SJCRH30 (cell line): ENCODE measurements around the gene PROZ. TPM values are rescaled to one million over a fixed set of nuclear protein-coding genes. Genes with fewer than 3 reads are reported as not detected.

ENCODE experiments used
- DNase-seq, 2 experiments: peaks; one replicate each; pipeline ENCODE4 v3.0.0-alpha.2; 2015 to 2020
- H3K27ac ChIP-seq: fragments of 250-450 bp; sonication (Bioruptor Pico); 2 replicates; pipeline ENCODE4 v1.5.1; 2020; ENCODE audit warnings: mild to moderate bottlenecking, moderate library complexity
- H3K27me3 ChIP-seq: fragments of 250-450 bp; sonication (Bioruptor Pico); 2 replicates; pipeline ENCODE4 v1.5.1; 2020; ENCODE audit warnings: mild to moderate bottlenecking, moderate library complexity
- H3K36me3 ChIP-seq: fragments of 250-450 bp; sonication (Bioruptor Pico); 2 replicates; pipeline ENCODE4 v1.5.1; 2020; ENCODE audit warnings: mild to moderate bottlenecking, moderate library complexity
- H3K4me1 ChIP-seq: fragments of 250-450 bp; sonication (Bioruptor Pico); 2 replicates; pipeline ENCODE4 v1.5.1; 2020; ENCODE audit warnings: mild to moderate bottlenecking, moderate library complexity
- H3K4me3 ChIP-seq: fragments of 250-450 bp; sonication (Bioruptor Pico); 2 replicates; pipeline ENCODE4 v1.5.1; 2020; ENCODE audit warnings: mild to moderate bottlenecking, moderate library complexity
- H3K9me3 ChIP-seq: fragments of 250-450 bp; sonication (Bioruptor Pico); replicated peaks from 2 replicates; pipeline ENCODE4 v1.5.1; 2020; ENCODE audit warnings: mild to moderate bottlenecking, moderate library complexity
- total RNA-seq: library from RNA; depleted of rRNA; stranded (reverse); fragments of >200 nt; shearing (Covaris generic); gene quantifications from 2 replicates; pipeline ENCODE4 v1.2.3, GENCODE V29; 2014

The PROZ gene
- total RNA-seq, 1 experiment from 2014 or later: not detected

- H3K27me3 ChIP-seq: no peaks in the 10 kb centered on the region
- H3K27ac ChIP-seq: no peak overlapping the region
- H3K36me3 ChIP-seq: 0 out of 2 replicates have a peak, but pooled peaks cover 9% of the 10 kb centered on the region
- peaks cover 7% of the 10 kb centered on the region; the same call in 1 of the 2 replicates for H3K4me1 ChIP-seq
- no peaks in the 10 kb centered on the region for H3K9me3 ChIP-seq
- no peak for DNase-seq
- H3K4me3 ChIP-seq: no peak overlapping the region
Observed at GRCh38 chr13:113204378-113204734, 45.9 kb downstream of the PROZ start.

GRCh38 chr13:113205428-113205931 lies 47.0 kb downstream of the PROZ start:
- Histone ChIP-seq H3K4me3 (no peak overlapping the region), H3K27ac (no peak overlapping the region), H3K4me1 (peaks cover 7% of the 10 kb centered on the region; the same call in 1 of the 2 replicates), H3K36me3 (0 out of 2 replicates have a peak, but pooled peaks cover 2% of the 10 kb centered on the region), H3K27me3 (no peaks in the 10 kb centered on the region), H3K9me3 (no peaks in the 10 kb centered on the region)
- no peak for DNase-seq

GRCh38 chr13:113207460-113207859 lies 49.0 kb downstream of the PROZ start:
- Histone ChIP-seq H3K4me1 (peaks cover 7% of the 10 kb centered on the region; the same call in 1 of the 2 replicates), H3K27ac (no peak overlapping the region; the same call in 1 of the 2 replicates), H3K36me3 (peaks cover 8% of the 10 kb centered on the region), H3K9me3 (no peaks in the 10 kb centered on the region), H3K27me3 (no peaks in the 10 kb centered on the region), H3K4me3 (peak overlapping the region; percentile 91)
- no peak for DNase-seq

GRCh38 chr13:113207890-113208420 lies 49.5 kb downstream of the PROZ start:
- Histone ChIP-seq H3K27ac (peak overlapping the region; percentile 94), H3K27me3 (no peaks in the 10 kb centered on the region), H3K4me1 (peaks cover 7% of the 10 kb centered on the region; the same call in 1 of the 2 replicates), H3K9me3 (no peaks in the 10 kb centered on the region), H3K4me3 (peak overlapping the region; percentile 91), H3K36me3 (peaks cover 8% of the 10 kb centered on the region)
- peak; percentile 35 to 54 for DNase-seq

GRCh38 chr13:113208421-113209335 lies 50.2 kb downstream of the PROZ start, which contains the start of gene PCID2:
PCID2 (minus strand) TSS chr13:113208669; CDS start chr13:113208634, 35 bp downstream.
- H3K36me3 ChIP-seq: peaks cover 8% of the 10 kb centered on the region
- DNase-seq: peak; percentile 88 to 91

GRCh38 chr13:113209336-113209758 lies 50.9 kb downstream of the PROZ start, which contains the start of gene CUL4A:
CUL4A (plus strand) TSS chr13:113209613; CDS start chr13:113209628, 15 bp downstream.
- H3K4me3 ChIP-seq: peak within 1 kb of the TSS; percentile 91
- H3K27me3 ChIP-seq: no peaks in the 10 kb centered on the region
- peak; percentile 71 to 80 for DNase-seq
- H3K9me3 ChIP-seq: no peaks in the 10 kb centered on the region
- H3K36me3 ChIP-seq: peaks cover 8% of the 10 kb centered on the region
- peaks cover 7% of the 10 kb centered on the region; the same call in 1 of the 2 replicates for H3K4me1 ChIP-seq
- H3K27ac ChIP-seq: peak within 1 kb of the TSS; percentile 94

More at GRCh38 chr13:113208421-113209335, 50.2 kb downstream of the PROZ start, which contains the start of gene PCID2:
- Histone ChIP-seq H3K9me3 (no peaks in the 10 kb centered on the region), H3K4me1 (peaks cover 7% of the 10 kb centered on the region; the same call in 1 of the 2 replicates), H3K27ac (peak within 1 kb of the TSS; percentile 94), H3K27me3 (no peaks in the 10 kb centered on the region), H3K4me3 (peak within 1 kb of the TSS; percentile 91)

- peaks cover 7% of the 10 kb centered on the region; the same call in 1 of the 2 replicates for H3K4me1 ChIP-seq
- H3K36me3 ChIP-seq: peaks cover 8% of the 10 kb centered on the region
- DNase-seq: peak; percentile 29 to 53
Observed at GRCh38 chr13:113209759-113210421, 51.4 kb downstream of the PROZ start.

GRCh38 chr13:113210833-113211232 lies 52.4 kb downstream of the PROZ start:
- H3K9me3 ChIP-seq: no peaks in the 10 kb centered on the region
- peaks cover 8% of the 10 kb centered on the region for H3K36me3 ChIP-seq
- no peak for DNase-seq
- H3K27me3 ChIP-seq: no peaks in the 10 kb centered on the region
- H3K27ac ChIP-seq: no peak overlapping the region
- H3K4me1 ChIP-seq: peaks cover 7% of the 10 kb centered on the region; the same call in 1 of the 2 replicates
- peak overlapping the region; percentile 91; the same call in 1 of the 2 replicates for H3K4me3 ChIP-seq

More at GRCh38 chr13:113209759-113210421, 51.4 kb downstream of the PROZ start:
- Histone ChIP-seq H3K27me3 (no peaks in the 10 kb centered on the region), H3K27ac (peak overlapping the region; percentile 29; the same call in 1 of the 2 replicates), H3K9me3 (no peaks in the 10 kb centered on the region), H3K4me3 (peak overlapping the region; percentile 91)

GRCh38 chr13:113211774-113212173 lies 53.3 kb downstream of the PROZ start:
- H3K4me3 ChIP-seq: no peak overlapping the region
- no peaks in the 10 kb centered on the region for H3K27me3 ChIP-seq
- DNase-seq: peak in 1 of 2 experiments; percentile 21
- no peaks in the 10 kb centered on the region for H3K9me3 ChIP-seq
- peaks cover 12% of the 10 kb centered on the region; the same call in 1 of the 2 replicates for H3K4me1 ChIP-seq
- peaks cover 8% of the 10 kb centered on the region for H3K36me3 ChIP-seq
- no peak overlapping the region for H3K27ac ChIP-seq

- peak in 1 of 2 experiments; percentile 11 for DNase-seq
- Histone ChIP-seq H3K4me1 (peaks cover 6% of the 10 kb centered on the region; the same call in 1 of the 2 replicates), H3K4me3 (no peak overlapping the region), H3K27me3 (no peaks in the 10 kb centered on the region), H3K9me3 (no peaks in the 10 kb centered on the region), H3K27ac (no peak overlapping the region), H3K36me3 (peaks cover 15% of the 10 kb centered on the region)
Observed at GRCh38 chr13:113216254-113217048, 58.0 kb downstream of the PROZ start.

- no peaks in the 10 kb centered on the region for H3K9me3 ChIP-seq
- no peak for DNase-seq
- peaks cover 9% of the 10 kb centered on the region for H3K36me3 ChIP-seq
- no peaks in the 10 kb centered on the region for H3K27me3 ChIP-seq
- H3K4me3 ChIP-seq: no peak overlapping the region
- H3K27ac ChIP-seq: no peak overlapping the region
- peaks cover 6% of the 10 kb centered on the region; the same call in 1 of the 2 replicates for H3K4me1 ChIP-seq
Observed at GRCh38 chr13:113218586-113218985, 60.1 kb downstream of the PROZ start.

GRCh38 chr13:113219256-113219940 lies 61.0 kb downstream of the PROZ start:
- Histone ChIP-seq H3K27me3 (no peaks in the 10 kb centered on the region), H3K4me3 (no peak overlapping the region), H3K9me3 (no peaks in the 10 kb centered on the region), H3K27ac (no peak overlapping the region), H3K4me1 (peaks cover 6% of the 10 kb centered on the region; the same call in 1 of the 2 replicates), H3K36me3 (peaks cover 9% of the 10 kb centered on the region)
- DNase-seq: no peak

GRCh38 chr13:113220141-113220598 lies 61.7 kb downstream of the PROZ start:
- Histone ChIP-seq H3K4me3 (no peak overlapping the region), H3K27ac (no peak overlapping the region), H3K9me3 (no peaks in the 10 kb centered on the region), H3K4me1 (peaks cover 6% of the 10 kb centered on the region; the same call in 1 of the 2 replicates), H3K27me3 (no peaks in the 10 kb centered on the region), H3K36me3 (peaks cover 10% of the 10 kb centered on the region)
- no peak for DNase-seq
